ENCODE results near the gene GIMAP8. TPM values are rescaled to one million over a fixed set of nuclear protein-coding genes. Genes with fewer than 3 reads are reported as not detected.
"Not testable (repeated sequence)": the region's sequence is repeated elsewhere in the genome, so short reads cannot be mapped to it uniquely, and the experiment has no call there.

GIMAP8 gene
- total RNA-seq, 2 donors from 2014 or later, result 12.9 to 15.4 TPM

DNA sequence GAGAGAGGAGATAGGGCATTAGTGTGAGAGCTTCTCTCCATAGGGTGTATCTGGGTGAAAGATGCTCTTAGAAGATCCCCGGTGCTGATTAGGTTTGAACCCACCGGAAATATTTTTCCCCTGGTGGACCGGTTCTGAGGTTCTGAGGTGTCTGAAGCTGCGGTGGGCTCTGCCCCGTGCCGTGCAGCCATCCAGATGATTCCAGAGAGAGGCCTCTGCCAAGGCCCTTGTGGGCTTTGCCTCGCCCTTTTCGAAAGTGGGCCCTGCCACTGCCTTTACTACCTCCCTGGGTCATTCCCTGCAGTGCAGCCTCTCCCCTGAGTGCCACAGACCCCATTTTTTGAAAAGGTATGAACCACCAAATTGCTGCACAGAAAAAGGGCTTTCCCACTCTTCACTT is 2.8 kb downstream of the GIMAP8 start:
- intact Hi-C loops (cut with DNase I), result no loop called here
- no peak for DNase-seq (ENCODE audit: low spot score)

DNA sequence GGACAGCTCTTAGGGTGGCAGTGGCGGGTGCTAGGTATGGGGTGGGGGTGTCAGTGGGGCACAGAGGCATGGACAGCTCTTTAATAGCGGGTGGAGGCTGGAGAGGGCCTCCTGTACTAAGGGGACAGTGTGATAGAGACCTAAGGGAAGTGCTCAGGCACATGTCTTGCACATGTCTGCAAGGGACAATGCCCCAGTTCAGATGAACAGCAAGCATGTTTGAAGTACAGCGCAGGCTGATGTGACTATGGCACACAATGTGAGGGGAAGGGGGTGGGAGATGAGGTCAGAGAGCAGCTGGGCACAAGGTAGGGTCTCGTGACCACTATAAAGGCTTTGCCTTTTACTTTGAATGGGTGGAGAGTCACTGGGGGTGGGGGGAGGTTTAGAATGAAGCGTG is 3.5 kb downstream of the GIMAP8 start:
- intact Hi-C loops (cut with DNase I), result no loop called here
- DNase-seq (ENCODE audit: low spot score), result no peak

DNA sequence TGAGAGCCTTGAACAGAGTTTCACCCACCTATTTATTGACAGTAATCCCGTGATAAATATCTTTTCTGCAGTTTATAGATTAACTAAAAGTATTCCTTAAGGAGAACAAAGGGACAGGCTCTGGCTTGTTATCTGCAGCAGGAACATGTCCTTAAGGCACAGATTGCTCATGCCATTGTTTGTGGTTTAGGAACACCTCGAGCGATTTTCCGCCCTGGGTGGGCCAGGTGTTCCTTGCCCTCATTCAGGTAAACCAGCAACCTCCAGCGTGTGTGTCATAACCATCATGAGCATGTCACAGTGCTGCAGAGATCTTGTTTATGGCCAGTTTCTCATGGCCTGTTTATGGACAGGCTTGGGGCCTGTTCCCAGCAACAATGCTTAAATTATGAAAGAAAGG is 6.6 kb downstream of the GIMAP8 start:
- intact Hi-C loops (cut with DNase I); DNase-seq (ENCODE audit: low spot score): not testable (repeated sequence)

DNA sequence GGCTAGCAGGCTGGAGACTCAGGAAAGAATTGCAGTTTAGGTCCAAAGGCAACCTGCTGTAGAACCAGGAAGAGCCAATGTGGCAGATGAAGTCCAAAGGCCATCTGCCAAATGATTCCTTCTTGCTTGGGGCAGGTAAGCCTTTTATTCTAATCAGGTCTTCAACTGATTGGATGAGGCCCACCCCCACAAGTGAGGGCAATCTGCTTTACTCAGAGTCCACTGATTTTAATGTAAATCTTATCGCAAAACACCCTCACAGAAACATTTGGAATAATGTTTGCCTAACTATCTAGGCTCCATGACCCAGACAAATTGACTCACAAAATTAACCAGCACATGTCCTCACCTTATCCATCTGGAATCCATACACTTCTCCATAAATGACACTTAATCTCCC is 7.8 kb downstream of the GIMAP8 start:
- intact Hi-C loops (cut with DNase I), result no loop called here
- no peak for DNase-seq (ENCODE audit: low spot score)

DNA sequence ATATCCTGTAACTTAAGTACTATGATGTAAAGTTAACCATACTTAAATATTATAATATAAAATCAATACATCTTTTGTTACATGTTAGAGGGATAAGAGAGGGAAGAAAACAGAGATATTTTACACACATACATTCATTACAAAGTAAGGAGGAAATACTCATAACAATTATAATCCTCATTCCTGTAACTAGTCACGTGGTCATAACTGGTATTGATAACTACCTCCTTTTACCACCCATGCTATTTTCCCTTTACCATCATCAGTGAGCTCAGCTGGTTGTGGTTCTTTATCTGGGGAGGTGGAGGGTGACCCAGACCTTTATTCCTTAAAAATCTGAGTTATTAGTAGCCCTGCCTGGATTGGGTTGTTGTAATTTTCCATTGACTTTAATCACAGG is 8.3 kb downstream of the GIMAP8 start:
- intact Hi-C loops (cut with DNase I), result no loop called here
- no peak for DNase-seq (ENCODE audit: low spot score)

DNA sequence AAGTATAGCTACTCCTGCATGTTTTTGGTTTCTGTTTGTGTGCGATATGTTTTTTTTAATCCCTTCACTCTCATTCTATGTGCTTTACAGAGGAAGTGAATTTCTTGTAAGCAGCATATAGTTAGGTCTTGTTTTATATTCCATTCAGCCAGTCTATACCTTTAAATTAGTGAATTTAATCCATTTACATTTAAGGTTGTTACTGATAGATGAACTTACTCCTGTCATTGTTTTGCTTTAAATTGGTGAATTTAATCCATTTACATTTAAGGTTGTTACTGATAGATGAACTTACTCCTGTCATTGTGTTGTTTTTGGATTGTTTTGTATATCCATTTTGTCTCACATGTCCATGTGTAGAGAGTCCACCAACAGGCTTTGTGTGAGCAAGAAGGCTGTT is 11.1 kb downstream of the GIMAP8 start:
- intact Hi-C loops (cut with DNase I), result no loop called here
- no peak for DNase-seq (ENCODE audit: low spot score)

DNA sequence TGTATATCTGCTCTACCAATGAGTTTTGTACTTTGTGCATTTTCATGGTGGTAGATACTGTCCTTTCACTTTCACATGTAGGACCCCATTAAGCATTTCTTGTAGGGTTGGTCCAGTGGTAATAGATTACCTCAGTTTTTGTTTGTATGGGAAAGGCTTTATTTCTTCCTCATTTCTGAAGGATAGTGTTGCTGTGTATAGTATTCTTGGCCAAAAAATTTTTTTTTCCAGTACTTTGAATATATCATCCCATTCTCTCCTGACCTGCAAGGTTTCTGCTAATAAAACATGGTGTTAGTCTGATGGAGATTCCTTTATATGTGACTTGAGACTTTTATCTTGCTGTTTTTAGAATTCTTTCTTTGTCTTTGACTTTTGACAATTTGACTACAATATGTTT is 12.0 kb downstream of the GIMAP8 start:
- DNase-seq (ENCODE audit: low spot score), result no peak
- intact Hi-C loops (cut with DNase I), result no loop called here

DNA sequence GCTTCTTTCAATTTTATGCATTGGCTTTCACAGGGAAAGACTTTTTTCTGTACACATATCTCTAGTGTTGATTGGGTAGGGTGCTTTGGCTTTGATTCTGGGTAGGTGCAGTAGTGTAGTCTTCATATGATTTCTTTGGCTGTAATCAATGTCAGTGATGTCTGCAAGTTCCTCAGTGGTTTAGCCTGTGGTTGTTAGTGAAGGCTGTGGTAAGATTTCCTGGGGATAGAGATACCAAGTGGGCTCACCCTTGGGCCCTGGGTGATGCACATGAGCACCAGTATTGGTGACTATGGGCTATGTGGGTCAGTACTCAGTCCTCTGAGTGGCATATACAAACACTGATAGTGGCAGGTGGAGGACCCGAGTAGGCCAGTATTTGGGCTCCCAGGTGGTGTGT is 13.0 kb downstream of the GIMAP8 start:
- intact Hi-C loops (cut with DNase I), result no loop called here
- DNase-seq (ENCODE audit: low spot score), result no peak

DNA sequence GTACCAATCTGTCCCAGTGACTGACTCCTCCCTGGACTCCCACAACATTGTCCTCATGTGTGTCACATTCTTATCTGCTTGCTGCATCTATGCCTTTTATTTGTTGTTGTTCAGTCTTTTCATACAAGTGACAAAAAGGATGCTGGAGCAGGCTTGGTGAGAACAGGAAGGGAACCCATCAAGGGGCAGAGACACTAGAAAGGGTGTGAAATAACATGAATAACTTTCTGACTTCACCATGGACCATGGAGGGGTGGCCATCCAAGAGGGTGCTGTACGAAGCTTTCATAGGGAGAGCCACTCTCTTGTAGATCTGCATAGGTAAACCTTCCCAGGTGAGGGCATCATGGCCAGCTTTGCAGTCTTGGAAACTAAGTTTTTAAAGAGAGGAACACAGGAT is 14.5 kb downstream of the GIMAP8 start:
- intact Hi-C loops (cut with DNase I), result no loop called here
- no peak for DNase-seq (ENCODE audit: low spot score)

DNA sequence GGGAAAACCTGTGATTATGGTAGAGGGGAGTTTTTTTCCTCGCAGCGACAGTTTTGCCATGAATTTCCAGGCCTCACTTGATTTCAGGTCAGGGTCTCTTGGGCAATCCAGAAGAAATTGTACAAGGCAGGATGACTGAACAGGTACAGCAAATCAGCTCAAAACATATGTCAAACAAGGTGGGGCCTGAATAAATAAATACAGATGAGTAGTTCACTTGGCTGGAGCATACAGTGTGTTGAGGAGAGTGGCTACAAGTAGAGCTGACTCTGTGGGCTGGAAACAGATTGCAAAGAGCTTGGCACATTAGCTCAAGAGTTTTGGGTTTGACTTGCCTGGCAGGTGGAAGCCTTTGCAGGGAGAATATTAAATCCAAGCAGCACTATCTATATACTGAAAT is 15.0 kb downstream of the GIMAP8 start:
- no peak for DNase-seq (ENCODE audit: low spot score)
- intact Hi-C loops (cut with DNase I), result no loop called here

DNA sequence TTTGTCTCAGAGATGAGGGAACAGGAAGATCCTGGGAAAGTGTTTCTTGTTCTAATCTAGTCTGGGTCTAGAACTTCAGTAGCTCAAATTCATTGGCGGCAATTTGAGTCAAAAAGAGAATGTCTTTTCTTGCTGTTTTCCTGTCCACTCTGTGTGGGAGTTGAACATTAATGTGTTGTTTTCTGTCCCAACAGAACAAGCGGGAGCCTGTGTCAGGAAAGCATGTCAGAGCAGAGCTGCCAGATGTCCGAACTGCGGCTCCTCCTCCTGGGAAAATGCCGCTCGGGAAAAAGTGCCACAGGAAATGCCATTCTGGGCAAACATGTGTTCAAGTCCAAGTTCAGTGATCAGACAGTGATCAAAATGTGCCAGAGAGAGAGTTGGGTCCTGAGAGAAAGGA is 16.0 kb downstream of the GIMAP8 start:
- no peak for DNase-seq (ENCODE audit: low spot score)
- intact Hi-C loops (cut with DNase I), result no loop called here

DNA sequence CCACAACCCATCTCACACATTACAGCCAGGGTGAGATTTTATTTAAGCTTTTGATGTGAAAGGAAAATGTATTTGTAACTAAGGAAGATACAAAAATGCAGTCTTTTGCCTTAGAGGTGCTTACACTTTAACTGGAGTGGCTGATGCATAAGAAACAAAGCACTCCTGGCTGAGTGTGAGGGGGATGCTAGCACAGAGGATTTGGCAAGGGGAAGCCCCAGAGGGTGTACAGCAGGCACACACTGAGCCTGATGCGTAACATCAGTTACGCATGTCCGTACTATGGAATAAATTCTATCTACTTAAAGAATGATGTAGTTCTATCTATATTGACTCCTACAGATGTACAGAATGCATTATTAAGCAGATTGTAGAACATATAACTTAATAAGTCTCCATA is 17.8 kb downstream of the GIMAP8 start:
- no peak for DNase-seq (ENCODE audit: low spot score)
- intact Hi-C loops (cut with DNase I), result no loop called here

DNA sequence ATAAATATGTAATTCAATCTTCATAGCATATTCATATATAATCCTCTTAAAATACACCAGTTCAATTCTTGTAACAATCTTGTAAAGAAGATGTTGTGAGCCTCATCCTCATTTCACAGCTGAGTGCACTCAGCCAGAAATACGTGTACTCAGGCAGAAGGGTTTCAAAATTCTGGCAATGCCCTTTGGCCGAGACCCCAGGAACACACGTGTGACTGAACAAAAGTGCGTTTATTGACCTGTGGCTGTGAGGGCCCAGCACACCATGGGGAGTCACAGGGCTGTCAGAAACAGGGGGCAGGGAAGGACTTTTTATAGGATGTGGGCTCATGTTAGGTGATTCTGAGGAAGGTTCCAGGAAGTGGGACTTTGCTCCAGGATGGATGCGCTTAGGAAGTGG is 21.5 kb downstream of the GIMAP8 start:
- DNase-seq (ENCODE audit: low spot score), result no peak
- intact Hi-C loops (cut with DNase I), result no loop called here

DNA sequence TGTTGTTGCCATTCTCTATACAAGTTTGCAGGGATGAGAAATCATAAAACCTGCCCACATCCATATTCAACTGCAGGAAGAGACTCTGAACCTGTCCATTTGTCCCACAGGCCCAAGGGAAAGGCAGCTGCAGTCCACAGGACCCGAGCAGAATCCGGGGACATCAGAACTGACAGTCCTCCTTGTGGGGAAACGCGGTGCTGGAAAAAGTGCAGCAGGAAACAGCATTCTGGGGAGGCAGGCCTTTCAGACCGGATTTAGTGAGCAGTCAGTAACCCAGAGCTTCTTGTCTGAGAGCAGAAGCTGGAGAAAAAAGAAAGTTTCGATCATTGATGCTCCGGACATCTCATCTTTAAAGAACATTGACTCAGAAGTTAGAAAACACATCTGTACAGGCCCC is 23.5 kb downstream of the GIMAP8 start:
- intact Hi-C loops (cut with DNase I), result no loop called here
- no peak for DNase-seq (ENCODE audit: low spot score)

DNA sequence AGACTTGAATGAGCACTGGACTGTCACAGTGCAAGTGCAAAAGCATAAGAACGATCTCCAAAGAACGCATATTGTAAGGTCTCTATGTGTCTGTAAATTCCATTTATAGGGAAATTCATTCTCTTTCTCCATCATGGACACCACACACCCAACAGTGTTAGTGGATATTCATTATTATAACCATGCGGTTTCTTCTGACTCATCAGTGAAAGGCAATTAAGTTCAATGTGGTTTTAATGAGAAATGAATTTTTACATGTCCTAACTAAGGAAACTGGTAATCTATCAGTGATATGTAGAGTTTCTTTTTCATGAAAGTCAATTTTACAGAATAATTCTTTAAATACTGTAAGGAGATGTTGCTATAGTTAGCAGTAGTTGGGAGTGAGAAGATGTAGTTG is 25.9 kb downstream of the GIMAP8 start:
- no peak for DNase-seq (ENCODE audit: low spot score)
- intact Hi-C loops (cut with DNase I), result no loop called here

DNA sequence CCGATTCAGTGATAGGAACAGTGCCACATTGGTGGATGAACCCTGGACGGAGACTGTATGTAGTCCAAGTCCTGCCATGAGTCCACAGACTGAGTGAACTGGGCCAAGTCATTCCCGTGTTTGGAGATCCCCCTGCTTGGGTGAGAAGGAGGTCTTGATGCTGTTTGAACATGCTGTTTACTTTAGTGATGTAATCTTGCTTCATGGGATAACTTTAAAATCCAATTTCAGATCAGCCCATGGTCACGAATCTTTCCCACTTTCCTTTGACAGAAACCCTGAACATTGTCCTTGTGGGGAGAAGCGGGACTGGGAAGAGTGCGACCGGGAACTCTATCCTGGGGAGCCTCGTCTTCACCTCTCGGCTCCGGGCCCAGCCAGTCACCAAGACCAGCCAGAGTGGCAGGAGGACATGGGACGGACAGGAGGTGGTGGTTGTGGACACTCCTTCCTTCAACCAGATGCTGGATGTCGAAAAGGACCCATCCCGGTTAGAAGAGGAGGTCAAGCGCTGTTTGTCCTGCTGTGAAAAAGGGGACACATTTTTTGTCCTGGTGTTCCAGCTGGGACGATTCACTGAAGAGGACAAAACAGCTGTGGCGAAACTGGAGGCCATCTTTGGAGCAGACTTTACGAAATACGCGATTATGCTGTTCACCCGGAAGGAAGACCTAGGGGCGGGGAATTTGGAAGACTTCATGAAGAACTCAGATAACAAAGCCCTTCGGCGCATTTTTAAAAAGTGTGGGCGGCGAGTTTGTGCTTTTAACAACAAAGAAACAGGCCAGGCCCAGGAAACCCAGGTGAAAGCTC is 26.6 kb downstream of the GIMAP8 start:
- DNase-seq (ENCODE audit: low spot score), result no peak
- intact Hi-C loops (cut with DNase I), result no loop called here

DNA sequence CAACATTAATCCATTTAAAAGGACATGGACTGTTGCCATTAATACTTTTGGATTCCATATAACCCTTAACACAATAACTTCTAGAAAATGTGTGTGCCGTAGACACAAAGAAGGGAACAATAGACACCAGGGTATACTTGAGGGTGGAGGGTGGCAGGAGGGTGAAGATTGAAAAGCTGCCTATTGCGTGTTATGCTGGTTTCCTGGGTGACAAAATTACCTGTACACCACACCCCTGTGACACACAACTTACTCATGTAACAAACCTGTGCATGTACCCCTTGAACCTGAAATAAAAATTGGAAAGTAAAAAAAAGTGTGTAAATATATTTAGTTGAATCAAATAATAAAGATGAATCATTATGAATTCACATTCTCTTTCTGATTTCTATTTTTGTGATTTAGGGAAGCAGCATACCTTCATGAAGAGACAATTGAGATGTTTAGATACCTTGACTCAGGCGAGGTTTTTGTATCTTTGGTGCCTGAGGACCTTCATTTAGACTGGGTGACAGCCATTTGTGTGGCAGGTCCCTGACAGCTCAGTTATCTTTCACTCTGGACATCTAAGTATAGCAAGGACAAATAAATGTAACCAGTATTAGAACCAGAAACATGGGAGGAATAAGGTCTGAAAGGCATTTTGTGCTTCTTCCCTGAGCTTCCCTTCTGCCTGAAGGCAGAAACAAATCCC is 28.7 kb downstream of the GIMAP8 start:
- no peak for DNase-seq (ENCODE audit: low spot score)
- intact Hi-C loops (cut with DNase I), result no loop called here

DNA sequence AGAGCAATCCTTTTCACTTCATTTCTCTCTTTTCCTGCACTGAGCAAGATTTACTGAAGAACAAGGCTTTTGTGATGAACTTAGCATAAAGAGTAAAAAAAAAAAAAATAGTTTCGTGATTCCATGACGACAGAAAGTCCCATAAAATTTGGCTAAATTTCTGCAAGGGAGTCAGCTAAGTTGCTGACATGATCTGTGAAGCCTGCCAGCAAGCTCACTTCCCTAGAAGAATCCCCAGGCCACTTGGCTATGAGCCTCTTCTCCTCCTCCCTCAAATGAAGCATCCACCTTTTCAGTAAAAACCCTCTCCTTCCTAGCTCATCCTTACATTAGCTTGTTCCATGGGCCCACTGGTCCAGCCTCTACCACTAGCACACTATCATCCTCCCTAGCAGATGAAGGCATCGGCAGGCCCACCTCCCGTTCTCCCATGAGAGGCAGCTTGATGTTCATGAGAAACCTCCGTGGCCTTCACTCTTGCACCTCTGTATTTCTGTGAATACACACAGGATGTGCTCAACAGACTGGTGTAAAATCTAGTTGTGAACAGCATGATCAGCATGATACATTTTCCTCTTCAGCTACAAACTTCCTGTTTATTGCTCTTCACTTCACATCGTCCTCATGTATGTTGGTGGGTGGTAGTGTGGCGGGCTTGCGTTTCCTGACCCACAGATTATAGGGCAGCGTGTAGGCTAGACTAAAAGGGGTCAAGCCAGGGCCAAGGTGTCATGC is 30.9 kb downstream of the GIMAP8 start:
- intact Hi-C loops (cut with DNase I), result no loop called here
- DNase-seq (ENCODE audit: low spot score), result no peak

DNA sequence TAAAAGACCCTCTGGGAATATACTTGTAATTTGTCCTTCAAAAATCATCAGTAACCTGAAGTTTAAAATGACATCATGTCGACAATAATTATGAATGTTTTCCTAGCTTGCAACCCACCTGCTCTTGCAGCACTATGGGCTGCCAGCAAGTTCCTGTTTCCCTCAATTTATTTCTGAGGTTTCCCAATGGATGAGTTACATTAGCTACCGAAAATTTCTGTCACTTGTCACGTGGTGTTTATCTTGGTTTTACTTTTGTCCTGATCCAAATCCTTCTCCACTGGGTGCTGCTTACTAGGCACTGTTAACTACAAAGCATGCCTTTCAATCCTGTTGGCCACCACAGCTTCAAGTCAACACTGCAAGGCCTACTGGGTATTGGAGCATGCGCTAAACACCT is 31.5 kb downstream of the GIMAP8 start:
- intact Hi-C loops (cut with DNase I), result no loop called here

DNA sequence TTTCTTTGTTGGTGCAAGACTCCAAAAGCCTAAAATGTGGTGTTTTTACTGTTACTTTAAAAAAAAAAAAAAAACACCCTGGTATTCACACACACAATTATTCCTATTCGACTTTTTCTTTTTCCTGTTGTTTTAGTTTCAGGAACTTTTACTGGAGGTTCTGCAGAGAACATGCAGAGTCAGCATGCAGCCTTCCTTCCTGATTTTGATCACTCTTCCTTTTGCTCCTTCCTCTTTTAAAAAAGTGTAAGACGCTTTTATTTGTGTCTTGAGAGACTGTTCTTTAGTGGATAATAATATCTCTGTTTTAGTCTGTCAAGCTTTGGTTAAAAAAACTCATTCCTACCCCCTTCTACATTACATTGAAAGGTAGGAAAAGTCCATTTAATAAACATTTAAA is 33.1 kb downstream of the GIMAP8 start:
- DNase-seq (ENCODE audit: low spot score); intact Hi-C loops (cut with DNase I): not testable (repeated sequence)

More for the DNA sequence above, 31.5 kb downstream of the GIMAP8 start:
- DNase-seq (ENCODE audit: low spot score), result no peak
